ENCODE results near the gene DPP6.

GRCh38 chr7:154440058-154440457 is 387.9 kb downstream of the DPP6 start:
- TF ChIP-seq MAFK (IDR thresholded peaks at IDR 0.05; ENCODE audit: low read depth, low read length) = no peak
- TF ChIP-seq EGR1 (IDR thresholded peaks at IDR 0.05; ENCODE audit: borderline replicate concordance, low read depth, low read length) = no peak
- TF ChIP-seq CTCF (IDR thresholded peaks at IDR 0.05; ENCODE audit: control extremely low read depth in 1 of 3, insufficient read depth in 1 of 3, low read depth in 1 of 3, low read length in 3 of 3) = no peak
- TF ChIP-seq EZH2 (IDR thresholded peaks at IDR 0.05; ENCODE audit: low read depth, low read length, severe bottlenecking) = no peak
- TF ChIP-seq YY1 (IDR thresholded peaks at IDR 0.05; ENCODE audit: low read depth, low read length) = no peak
- TF ChIP-seq POLR2A (IDR thresholded peaks at IDR 0.05; ENCODE audit: control extremely low read depth in 1 of 2, low read depth in 2 of 2, low read length in 2 of 2) = no peak
- TF ChIP-seq CREB1 (IDR thresholded peaks at IDR 0.05) = no peak
- TF ChIP-seq POLR2AphosphoS5 (IDR thresholded peaks at IDR 0.05; ENCODE audit: low read depth, low read length) = no peak
